ENCODE data around the gene SLC5A10.

The SLC5A10 gene

GRCh38 chr17:18964550-18964949 lies 12.6 kb downstream of the SLC5A10 start:
- no peak for DNase-seq (ENCODE audit: low spot score)

GRCh38 chr17:18965530-18966236 lies 13.7 kb downstream of the SLC5A10 start:
- no peak for DNase-seq (ENCODE audit: low spot score)

GRCh38 chr17:18966831-18967624 lies 15.1 kb downstream of the SLC5A10 start:
- no peak for DNase-seq (ENCODE audit: low spot score)

- no peak for DNase-seq (ENCODE audit: low spot score)
Observed at GRCh38 chr17:18967916-18968315, 16.0 kb downstream of the SLC5A10 start.

- no peak for DNase-seq (ENCODE audit: low spot score)
Observed at GRCh38 chr17:18968345-18968744, 16.4 kb downstream of the SLC5A10 start.

- no peak for DNase-seq (ENCODE audit: low spot score)
Observed at GRCh38 chr17:18968945-18969887, 17.3 kb downstream of the SLC5A10 start.

GRCh38 chr17:18970582-18971480 lies 18.9 kb downstream of the SLC5A10 start:
- DNase-seq (ENCODE audit: low spot score): no peak

GRCh38 chr17:18971801-18972200 lies 19.8 kb downstream of the SLC5A10 start:
- DNase-seq (ENCODE audit: low spot score): no peak

GRCh38 chr17:18974407-18975149 lies 22.6 kb downstream of the SLC5A10 start:
- no peak for DNase-seq (ENCODE audit: low spot score)

GRCh38 chr17:18975597-18975996 lies 23.6 kb downstream of the SLC5A10 start:
- DNase-seq (ENCODE audit: low spot score): no peak

- no peak for DNase-seq (ENCODE audit: low spot score)
Observed at GRCh38 chr17:18976201-18976600, 24.2 kb downstream of the SLC5A10 start.

GRCh38 chr17:18977021-18977420 lies 25.1 kb downstream of the SLC5A10 start:
- no peak for DNase-seq (ENCODE audit: low spot score)

GRCh38 chr17:18977646-18978045 lies 25.7 kb downstream of the SLC5A10 start:
- DNase-seq (ENCODE audit: low spot score): no peak

- no peak for DNase-seq (ENCODE audit: low spot score)
Observed at GRCh38 chr17:18978050-18978449, 26.1 kb downstream of the SLC5A10 start.

GRCh38 chr17:18978655-18979054 lies 26.7 kb downstream of the SLC5A10 start:
- no peak for DNase-seq (ENCODE audit: low spot score)

GRCh38 chr17:18980682-18981334 lies 28.8 kb downstream of the SLC5A10 start:
- DNase-seq (ENCODE audit: low spot score): no peak

- no peak for DNase-seq (ENCODE audit: low spot score)
Observed at GRCh38 chr17:18981335-18981641, 29.3 kb downstream of the SLC5A10 start.

GRCh38 chr17:18981642-18982424 lies 29.9 kb downstream of the SLC5A10 start:
- no peak for DNase-seq (ENCODE audit: low spot score)
